Activated CD8-positive, alpha-beta memory T cell treated with anti-CD3 and anti-CD28 coated beads, Interleukin-2, amount 50 U/mL, for 1 hour (primary cell): ENCODE data around the gene CCR8.

Source experiments
- DNase-seq: peaks from one replicate; pipeline ENCODE4 v3.0.0-alpha.2; 2020; ENCODE audit errors: extremely low read depth

The CCR8 gene, protein sequence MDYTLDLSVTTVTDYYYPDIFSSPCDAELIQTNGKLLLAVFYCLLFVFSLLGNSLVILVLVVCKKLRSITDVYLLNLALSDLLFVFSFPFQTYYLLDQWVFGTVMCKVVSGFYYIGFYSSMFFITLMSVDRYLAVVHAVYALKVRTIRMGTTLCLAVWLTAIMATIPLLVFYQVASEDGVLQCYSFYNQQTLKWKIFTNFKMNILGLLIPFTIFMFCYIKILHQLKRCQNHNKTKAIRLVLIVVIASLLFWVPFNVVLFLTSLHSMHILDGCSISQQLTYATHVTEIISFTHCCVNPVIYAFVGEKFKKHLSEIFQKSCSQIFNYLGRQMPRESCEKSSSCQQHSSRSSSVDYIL

DNA sequence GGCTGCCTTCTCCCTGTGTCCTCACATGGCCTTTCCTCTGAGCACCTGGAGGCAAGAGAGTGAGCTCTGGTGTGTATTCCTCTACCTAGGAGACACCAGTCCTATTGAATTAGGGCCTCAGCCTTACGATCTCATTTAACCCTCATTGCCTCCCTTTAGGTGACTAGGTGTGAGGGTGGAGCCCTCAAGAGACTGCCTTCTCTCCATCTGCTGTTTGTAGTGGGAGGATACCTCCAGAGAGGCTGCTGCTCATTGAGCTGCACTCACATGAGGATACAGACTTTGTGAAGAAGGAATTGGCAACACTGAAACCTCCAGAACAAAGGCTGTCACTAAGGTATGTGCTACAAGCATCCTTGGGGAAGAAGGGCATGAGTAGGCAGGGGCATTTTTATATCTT, at the start of gene CCR8:
Gene CCR8, plus strand, starts transcription at position 217 of the 400 bp plus-strand sequence. CDS start 2,623 bp downstream, outside the sequence.
- no peak for DNase-seq

DNA sequence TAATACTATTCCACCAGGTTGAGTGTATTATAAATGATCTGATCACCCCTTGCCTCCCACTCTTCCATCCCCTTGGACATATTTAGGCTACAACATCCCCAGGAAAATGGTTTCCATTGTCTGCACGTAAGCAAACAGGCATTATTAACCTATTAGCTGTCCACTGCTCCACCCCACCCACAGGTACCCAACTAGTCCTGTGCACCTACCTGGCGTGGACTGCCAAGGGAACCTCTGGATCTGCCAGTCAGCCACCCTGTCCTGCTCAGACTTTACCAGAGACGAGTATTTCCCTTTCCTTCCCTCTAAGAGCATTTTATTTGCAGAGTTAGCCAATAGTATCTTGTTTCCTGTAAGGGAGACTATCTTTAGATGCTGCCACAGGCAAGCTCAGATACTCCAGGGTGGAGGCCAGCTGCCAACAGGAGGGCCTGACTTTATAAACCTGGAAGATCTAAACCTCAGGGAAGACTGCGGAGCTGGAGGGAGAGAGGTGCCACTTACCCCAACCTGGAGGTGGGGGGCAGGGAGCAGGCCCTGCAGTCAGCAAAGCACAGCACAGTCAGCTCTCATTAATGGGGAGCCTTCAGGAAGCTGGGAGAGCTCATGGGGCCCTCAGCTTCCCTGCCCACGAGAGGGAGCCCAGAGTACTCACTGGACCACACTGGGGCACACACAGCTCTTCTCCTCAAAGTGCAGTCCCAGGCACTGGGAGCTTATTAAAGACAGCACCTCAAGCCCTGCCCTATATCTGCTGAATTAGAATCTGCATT, 49.6 kb upstream of the CCR8 start, which contains the start of gene CX3CR1:
Gene CX3CR1, minus strand, starts transcription at position 292 of the 773 bp plus-strand sequence. CDS start 13,527 bp downstream, outside the sequence.
- DNase-seq: no peak

DNA sequence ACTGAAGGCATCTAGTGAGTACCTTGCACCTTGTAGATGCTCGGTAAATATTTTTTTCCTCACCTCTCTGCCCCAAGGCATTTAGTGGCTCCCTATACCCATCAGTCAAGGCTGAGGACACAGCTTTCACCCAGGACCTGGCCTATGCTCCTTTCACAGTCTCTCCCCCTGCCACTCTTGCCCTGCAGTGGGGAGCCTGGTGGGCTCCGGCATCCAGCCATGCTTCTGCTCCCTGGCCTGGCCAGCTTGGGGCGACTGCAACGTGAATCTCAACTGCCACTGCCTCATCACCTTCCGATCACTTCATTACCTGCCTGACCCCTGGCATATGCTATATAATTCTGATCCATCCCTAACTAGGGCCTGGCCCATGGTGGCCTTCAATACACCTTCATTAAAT, 48.9 kb upstream of the CCR8 start:
- DNase-seq: no peak

DNA sequence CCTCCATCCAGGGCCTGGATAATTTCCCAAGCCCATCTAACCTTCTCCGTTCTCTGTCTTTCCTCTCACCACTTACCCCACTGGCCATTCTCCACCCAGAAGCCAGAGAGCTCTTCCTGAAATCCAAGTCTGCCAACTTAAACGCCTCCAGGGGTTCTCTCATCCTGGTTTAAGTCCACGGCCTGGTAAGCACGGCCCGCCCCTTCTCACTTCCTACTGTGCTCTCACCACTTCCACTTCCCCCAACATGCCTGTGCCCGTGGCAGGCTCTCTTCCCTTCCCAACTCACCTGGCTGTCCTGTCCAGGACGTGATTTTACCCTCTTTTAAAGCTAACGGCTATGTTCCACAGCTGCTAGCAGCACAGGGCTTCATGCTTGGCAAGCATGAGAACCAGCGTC, 48.0 kb upstream of the CCR8 start:
- DNase-seq: no peak

DNA sequence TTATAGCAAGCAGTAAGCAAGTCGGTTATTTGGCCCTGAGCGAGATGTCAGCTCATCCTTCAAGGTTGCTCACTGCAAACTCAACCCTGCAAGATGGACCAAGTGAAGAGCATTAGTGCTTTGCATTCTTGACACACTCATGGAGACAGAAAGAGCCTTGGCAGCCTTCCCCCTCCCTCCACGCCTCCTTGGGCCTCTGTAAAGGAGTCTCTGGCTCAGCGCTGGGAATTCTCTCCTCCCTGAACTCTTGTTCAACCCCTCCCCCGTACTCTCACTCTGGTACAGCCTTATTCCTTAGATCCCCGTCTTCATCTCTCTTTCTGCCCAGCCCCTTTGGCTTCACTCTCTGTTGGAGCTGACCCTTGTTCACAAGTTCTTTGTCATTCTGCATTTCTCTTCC, 47.5 kb upstream of the CCR8 start:
- DNase-seq: no peak

DNA sequence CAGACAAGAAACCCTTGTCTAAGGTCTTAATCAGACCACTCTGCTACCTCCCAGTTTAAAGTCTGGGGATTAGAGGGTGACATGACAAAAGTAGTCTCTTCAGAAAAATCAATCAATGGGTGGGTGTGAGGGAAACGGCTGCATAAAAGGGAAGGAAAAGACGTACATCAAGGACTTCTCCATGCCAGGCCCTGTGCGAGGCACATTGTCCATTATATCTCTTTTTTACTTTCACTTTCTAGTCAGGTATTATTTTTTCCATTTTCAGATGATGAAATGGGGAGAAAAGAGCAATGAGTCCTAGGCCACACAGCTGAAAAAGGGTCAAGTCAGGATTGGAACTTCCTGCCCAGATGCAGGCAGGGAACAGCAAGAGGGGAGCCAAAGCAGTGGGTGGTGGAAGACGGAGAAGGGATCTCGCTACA, 45.0 kb upstream of the CCR8 start:
- DNase-seq: no peak

DNA sequence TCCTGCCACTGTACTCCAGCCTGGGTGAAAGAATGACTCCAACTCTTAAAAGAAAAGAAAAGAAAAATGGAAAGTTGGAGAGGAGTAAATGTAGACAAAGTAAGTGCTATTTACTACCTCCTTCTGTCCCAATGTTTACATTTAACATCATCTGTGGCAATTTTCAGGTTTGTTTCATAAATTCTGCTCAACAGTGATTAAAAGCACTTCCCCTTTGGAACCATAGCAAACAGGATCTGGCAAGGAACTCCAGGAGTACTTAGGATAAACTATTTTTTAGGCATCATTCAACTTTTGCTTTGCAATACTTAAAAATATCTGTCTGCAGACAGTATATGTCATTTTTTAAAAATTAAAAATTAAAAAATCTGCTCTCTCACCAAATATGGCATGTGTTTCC, 44.2 kb upstream of the CCR8 start:
- DNase-seq: no peak

DNA sequence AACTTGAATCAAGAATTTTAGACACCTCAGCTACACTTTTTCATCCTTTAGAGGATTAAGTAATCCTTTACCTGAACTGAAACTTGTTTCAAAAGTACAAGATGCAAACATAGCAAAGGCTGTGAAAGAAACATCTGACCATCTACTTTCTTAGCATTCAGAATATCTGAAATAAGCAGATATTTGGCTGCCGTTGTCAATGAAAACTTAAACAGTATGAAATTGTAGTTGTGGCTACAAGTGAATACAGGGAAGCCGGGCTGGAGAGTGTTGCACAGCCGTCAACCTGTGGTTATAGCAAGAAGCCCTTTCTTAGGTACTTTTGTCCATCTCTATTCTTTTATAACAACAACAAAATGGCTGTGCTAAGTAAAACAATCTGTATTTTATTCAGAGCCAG, 42.7 kb upstream of the CCR8 start:
- DNase-seq: no peak

DNA sequence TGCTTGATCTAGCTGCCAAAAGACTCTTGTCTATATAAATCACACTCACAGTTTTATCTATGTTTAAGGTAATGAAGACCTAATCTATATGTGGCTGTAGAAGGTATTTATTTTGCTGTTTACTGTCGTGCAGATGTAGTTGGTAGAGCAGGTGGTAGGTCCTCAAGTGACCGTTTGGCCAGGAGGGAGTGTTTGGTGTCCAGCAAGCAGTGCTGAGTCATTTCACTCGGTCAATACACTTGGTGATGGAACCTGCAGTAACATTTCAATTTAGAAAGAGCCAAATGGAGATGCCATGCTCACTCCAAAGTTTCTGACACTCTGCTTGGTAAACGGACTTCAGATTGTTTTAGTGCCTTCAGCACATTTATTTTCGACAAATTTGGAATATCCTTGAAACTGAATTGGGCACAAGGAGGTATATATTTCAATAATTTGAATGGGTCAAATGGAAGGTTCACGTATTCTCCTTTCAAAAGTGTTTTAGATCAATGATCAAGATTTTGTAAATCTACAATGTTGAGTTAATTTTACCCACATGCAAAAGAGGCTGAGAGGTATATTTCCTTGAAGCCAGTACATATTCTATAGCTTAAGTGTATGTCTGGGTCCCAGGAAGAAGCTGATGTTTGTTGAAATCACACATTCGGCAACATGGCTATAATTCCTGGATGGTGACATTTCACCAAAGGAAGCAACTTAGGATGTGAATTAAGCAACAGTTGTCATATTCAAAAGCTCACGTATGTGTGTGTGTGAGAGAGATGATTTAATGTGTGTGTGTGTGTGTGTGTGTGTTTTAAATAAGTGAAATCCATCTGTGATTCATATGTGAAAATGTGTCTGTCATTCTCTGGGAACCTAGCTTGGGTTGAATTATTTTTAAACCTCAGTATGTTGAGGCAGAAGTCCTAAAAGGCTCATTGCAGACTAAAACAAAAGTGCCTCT, 42.0 kb upstream of the CCR8 start:
- DNase-seq: no peak

DNA sequence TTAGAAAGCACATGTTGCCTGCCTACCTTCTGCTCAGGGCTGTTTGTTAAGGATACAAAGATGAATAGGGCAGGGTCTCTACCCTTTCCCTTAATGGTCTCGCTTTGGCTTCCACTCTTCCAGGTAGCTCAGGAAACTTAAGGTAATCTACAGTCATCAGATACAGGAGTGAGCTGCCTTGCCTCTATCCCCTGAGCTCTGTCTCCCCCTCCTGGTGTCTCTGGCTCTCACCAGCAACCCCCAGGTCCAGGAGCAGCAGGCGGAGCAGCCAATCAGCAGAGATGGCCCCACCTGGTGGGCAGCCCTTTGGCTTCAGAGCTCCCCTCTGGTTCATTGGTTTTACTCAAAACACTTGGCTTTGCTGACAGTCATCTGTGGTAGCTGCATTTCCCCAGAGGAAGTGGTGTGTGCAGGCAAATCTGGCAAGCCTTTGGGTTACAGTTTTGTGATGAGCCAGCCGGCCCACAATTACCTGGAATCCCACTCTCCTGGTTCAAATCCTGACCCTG, 41.2 kb upstream of the CCR8 start:
- peak; percentile 55 for DNase-seq

DNA sequence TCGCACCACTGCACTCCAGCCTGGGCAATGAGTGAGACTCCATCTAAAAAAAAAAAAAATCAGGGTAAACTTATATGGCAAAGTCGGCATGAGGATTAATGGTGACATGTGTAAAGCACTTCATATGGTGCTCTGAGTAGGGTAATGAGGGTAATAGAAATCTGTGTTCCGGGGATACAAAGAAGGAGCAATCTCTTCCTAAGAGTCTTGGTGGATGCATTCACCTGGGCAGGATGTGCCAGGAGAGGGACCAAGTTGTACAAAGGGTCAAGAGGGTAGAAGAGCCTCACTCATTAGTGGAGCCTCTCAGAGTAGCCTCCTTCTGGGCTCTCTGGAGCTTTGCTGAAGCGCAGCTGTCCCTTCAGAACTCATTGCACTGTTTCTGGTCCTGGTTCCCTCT, 40.4 kb upstream of the CCR8 start:
- DNase-seq: no peak

DNA sequence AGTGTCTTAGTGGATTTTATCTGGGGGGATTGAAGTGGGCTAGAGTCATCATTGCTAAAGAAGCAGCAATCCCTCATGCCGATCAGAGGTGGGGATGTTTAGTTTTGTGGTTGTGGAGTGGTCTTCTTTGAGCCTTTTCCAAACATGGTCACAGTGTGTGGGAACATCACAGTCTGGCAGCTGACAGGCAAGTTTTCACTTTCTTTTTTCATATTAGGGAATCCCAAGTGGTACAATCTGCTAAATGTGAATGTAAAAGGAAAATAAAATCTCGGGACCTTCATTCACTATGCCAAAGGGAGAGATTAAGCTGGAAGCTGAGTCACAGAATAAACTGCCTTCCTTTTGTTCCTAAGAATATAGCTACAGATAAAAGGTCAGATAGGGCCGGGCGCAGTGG, 39.3 kb upstream of the CCR8 start:
- DNase-seq: no peak

DNA sequence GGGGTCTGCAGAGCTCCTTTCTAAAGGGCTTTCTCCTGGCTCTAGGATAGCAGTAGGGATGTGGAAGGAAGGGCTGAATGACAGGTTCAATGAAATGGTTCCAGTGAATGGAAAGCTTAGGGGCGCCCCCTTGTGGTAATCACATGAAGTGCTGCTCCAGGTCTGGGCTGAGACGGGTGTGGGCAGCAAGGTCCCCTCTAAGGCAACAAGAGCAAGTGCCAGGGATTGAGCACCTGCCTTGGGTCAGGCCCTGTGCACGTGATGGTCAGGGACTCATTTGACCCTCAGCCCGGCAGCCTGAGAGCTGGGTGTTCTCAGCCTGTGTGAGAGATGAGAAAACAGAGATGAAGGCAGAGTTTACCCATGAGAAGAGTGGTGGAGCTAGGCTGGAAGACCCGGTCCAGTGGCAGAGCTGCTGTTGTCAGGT, 37.6 kb upstream of the CCR8 start:
- DNase-seq: peak; percentile 40

DNA sequence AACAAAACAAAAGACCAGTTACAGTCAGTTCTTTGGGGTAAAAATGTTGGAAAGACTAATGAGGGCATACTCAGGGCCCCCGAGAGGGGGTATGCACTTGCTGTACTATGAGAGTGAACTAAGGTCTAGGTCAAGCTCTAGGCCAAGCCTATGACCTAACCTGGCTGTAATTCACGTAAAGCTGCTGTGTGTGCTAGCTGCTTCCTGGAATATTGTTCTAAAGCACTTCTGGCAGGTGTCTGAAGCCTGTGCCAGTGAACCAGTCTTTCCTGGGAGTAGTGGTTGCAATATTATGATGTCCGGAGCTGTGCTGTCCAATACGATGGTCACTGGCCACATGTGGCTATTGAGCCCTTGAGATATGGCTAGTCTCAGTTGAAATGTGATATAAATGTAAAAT, 36.5 kb upstream of the CCR8 start:
- no peak for DNase-seq

DNA sequence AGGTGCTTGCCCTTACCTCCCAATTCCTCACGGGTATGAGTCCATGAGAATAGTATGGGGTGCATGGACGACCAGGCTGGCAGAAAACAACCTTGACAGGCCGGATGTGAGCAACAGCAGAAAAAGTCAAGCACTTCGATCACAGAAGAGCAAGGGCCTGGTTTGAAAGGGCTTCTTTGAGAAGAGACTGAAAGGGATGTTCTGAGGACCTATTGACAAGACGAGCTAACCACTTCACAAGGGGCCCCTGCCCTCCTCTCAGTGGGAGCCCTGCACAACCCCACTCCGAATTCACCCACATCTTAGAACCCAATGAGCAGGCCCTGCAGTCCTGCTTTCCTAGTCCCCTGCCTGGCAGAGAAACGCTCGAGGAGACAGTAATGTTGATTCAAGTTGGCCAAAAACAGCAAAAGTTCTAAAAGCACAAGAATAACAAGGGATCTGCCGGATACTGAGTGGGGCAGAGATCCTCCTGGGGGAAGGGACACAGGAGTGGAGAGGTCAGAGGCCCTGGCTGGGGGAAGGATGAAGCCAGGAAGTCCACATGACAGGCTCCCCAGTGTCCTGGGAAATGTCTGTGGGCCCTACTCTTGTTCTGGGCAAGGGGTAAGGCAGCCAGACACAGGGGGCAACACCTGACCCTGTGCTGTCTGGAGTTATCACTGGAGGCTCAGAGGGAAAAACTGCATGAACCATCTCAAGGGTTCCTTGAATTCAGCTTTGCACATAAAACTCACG, 34.9 kb upstream of the CCR8 start:
- DNase-seq: no peak

DNA sequence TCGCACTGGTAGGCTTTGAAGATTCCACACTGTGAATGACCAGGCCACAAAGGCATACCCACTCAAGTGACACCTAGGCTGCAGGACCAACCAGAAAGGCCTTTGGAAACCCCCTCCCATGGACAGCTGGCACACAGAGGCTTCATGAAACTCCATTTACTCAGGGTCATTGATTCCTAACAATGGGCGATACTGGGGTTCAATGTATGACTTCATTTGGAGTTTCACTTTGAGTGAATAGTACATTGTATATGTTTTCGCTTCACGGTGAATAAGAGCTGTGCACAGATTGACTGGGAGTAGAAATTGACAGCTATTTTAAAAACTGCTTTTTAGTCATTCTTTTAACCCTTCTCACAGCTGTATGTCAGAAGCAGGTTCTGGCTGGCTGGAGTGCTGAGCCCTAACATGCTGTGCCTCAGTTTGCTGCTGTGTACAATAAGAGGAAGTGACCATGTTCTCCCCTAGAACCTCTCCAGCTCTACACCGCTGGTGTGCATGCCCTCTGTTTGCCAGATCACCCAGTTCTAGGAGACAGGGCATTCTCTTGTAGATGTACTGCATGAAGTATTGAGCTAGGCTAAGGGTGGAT, 34.2 kb upstream of the CCR8 start:
- no peak for DNase-seq

DNA sequence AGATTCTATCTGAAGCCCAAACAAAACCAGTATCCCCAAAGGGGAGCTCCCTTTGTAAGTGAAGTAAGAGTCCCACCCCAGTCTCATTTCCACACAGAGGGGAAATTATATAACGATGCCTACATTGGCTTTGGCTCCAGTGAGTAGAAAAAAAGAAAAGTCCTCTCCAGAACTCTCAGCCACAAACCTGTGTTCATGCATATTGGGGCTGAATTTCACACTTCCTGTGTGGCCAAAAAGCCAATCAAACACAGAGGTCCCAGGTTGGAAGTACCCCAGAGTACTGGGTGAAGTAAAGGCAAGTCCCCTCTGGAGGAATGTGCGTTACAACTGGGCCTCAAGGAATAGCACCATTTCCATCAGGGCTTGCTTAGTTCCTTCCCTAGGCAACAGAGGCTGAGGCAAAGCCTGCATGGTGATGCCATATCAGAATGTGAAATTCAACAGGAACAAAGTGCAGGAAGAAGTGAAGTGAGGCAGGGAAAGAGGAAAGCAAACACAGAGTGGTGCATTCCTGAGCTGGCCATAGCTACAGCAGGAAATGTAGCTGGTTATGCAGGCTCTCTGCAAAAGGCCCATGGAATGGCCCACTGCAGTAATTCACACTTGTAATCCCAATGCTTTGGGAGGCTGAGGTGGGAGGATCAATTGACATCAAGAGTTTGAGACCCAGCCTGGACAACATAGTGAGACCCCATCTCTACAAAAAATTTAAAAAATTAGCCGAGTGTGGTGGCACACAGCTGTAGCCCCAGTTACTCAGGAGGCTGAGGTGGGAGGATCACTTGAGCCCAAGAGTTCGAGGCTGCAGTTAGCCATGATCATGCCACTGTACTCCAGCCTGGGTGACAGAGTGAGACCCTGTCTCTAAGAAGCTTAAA, 33.1 kb upstream of the CCR8 start:
- DNase-seq: no peak

DNA sequence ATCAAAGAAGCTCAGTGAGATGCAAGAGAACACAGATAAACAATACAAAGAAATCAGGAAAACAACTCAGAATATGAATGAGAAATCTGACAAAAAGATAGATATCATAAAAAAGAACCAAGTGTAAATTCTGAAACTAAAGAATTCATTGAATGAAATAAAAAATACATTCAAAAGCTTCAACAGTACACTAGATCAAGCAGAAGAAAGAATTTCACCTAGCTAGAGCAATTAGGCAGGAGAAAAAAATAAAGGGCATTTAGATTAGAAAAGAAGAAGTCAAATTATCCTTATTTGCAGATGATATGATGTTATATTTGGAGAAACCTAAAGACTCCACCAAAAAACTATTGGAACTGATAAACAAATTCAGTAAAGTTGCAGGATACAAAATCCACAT, 30.2 kb upstream of the CCR8 start:
- no peak for DNase-seq

DNA sequence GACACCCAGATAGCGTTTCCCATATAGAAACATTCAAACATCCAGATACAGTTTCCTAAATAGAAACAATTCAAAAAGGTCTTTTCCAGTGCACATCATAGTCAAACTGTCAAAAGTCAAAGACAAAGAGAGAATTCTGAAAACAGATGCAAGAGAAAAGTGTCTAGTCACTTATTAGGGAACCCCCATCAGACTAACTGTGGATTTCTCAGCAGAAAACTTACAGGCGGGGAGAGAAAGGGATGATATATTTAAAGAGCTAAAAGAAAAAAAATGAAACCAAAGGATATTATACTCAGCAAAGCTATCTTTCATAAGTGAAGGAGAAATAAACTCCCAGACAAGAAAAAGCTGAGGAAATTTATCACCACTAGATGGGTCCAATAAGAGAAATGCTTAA, 27.3 kb upstream of the CCR8 start:
- no peak for DNase-seq

DNA sequence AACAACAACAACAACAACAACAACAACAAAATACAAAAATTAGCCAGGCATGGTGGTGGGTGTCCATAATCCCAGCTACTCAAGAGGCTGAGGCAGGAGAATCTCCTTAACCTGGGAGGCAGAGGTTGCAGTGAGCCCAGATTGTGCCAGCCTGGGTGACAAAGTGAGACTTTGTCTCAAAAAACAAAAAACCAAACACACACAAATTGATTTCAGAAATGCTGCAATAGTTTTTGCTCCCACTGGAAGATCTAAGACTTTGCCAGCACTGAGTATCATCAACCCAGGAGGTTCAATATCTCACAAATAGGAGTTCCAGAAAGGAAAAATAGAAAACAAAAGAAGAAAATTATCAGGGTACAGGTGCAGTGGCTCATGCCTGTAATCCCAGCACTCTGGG, 16.2 kb upstream of the CCR8 start:
- DNase-seq: no peak
